NCI-H1694 treated with DMSO at 0.1 percent for 48 hours (cell line): ENCODE measurements around the gene PTH2.
"Not testable (repeated sequence)": the region's sequence is repeated elsewhere in the genome, so short reads cannot be mapped to it uniquely, and the experiment has no call there.

Experiments used
- DNase-seq: peaks from one replicate; lab custom pipeline; 2025; lab: John Stamatoyannopoulos, UW

Gene PTH2

GRCh38 chr19:49447485-49448431, 24.5 kb upstream of the PTH2 start:
- no peak for DNase-seq

GRCh38 chr19:49445997-49446396, 22.8 kb upstream of the PTH2 start:
- no peak for DNase-seq

- not testable (repeated sequence) for DNase-seq
Measured at GRCh38 chr19:49444100-49444700, 21.0 kb upstream of the PTH2 start.

- DNase-seq = peak; percentile 95
Measured at GRCh38 chr19:49443366-49444099, 20.3 kb upstream of the PTH2 start.

GRCh38 chr19:49442771-49443365, 19.6 kb upstream of the PTH2 start:
- peak; percentile 88 for DNase-seq

- DNase-seq = peak; percentile 85
Measured at GRCh38 chr19:49442354-49442753, 19.1 kb upstream of the PTH2 start.

- DNase-seq = no peak
Measured at GRCh38 chr19:49441960-49442350, 18.7 kb upstream of the PTH2 start.

- peak; percentile 83 for DNase-seq
Measured at GRCh38 chr19:49441210-49441959, 18.1 kb upstream of the PTH2 start, which contains the start of gene SLC17A7. Gene SLC17A7 (minus strand): TSS chr19:49441527. CDS start chr19:49441379, 148 bp downstream.

- DNase-seq = no peak
Measured at GRCh38 chr19:49440439-49441209, 17.4 kb upstream of the PTH2 start.

GRCh38 chr19:49439836-49440235, 16.6 kb upstream of the PTH2 start:
- DNase-seq = no peak

GRCh38 chr19:49438261-49438660, 15.0 kb upstream of the PTH2 start:
- peak; percentile 16 for DNase-seq

- peak; percentile 60 for DNase-seq
Measured at GRCh38 chr19:49437231-49437630, 14.0 kb upstream of the PTH2 start.

- no peak for DNase-seq
Measured at GRCh38 chr19:49436381-49437017, 13.3 kb upstream of the PTH2 start.

GRCh38 chr19:49435670-49436069, 12.4 kb upstream of the PTH2 start:
- no peak for DNase-seq

- DNase-seq = no peak
Measured at GRCh38 chr19:49434907-49435583, 11.8 kb upstream of the PTH2 start.

GRCh38 chr19:49433240-49433901, 10.1 kb upstream of the PTH2 start:
- DNase-seq = no peak

GRCh38 chr19:49432141-49433073, 9.2 kb upstream of the PTH2 start:
- DNase-seq = no peak

GRCh38 chr19:49431330-49431749, 8.1 kb upstream of the PTH2 start:
- no peak for DNase-seq
